ENCODE data around the gene C3orf85.

The C3orf85 gene

DNA sequence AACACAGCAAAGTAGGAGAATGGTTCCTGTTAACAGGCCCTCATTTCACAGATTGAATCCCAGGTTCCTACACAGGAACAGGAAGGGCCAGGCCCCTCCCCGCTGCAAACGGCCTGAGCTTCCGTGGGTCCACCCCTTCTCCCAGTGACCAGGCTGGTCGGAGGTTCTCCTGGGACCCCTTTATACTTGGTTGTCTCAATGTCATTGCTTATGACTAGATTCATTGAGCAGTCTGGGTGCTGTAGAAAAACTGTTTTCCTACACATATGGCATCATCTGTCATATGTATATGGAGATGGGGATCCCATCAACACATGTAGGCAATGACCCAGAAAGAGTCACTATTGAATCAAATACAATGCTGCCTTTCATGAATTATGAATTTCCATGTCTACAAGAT lies 3.8 kb downstream of the C3orf85 start:
- ATAC-seq (ENCODE audit: low read depth), result no peak
- H3K27ac ChIP-seq (ENCODE audit: poor library complexity, severe bottlenecking), result no peak overlapping the region
- H3K36me3 ChIP-seq (ENCODE audit: low read depth), result no peaks in the 10 kb centered on the region
- H3K4me3 ChIP-seq (ENCODE audit: severe bottlenecking), result no peak overlapping the region
- H3K27me3 ChIP-seq (ENCODE audit: insufficient read depth, poor library complexity, severe bottlenecking), result no peaks in the 10 kb centered on the region
- H3K4me1 ChIP-seq (ENCODE audit: insufficient read depth, poor library complexity, severe bottlenecking), result no peaks in the 10 kb centered on the region
- TF ChIP-seq, protein P1, sequence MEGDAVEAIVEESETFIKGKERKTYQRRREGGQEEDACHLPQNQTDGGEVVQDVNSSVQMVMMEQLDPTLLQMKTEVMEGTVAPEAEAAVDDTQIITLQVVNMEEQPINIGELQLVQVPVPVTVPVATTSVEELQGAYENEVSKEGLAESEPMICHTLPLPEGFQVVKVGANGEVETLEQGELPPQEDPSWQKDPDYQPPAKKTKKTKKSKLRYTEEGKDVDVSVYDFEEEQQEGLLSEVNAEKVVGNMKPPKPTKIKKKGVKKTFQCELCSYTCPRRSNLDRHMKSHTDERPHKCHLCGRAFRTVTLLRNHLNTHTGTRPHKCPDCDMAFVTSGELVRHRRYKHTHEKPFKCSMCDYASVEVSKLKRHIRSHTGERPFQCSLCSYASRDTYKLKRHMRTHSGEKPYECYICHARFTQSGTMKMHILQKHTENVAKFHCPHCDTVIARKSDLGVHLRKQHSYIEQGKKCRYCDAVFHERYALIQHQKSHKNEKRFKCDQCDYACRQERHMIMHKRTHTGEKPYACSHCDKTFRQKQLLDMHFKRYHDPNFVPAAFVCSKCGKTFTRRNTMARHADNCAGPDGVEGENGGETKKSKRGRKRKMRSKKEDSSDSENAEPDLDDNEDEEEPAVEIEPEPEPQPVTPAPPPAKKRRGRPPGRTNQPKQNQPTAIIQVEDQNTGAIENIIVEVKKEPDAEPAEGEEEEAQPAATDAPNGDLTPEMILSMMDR (IDR thresholded peaks at IDR 0.05; ENCODE audit: poor library complexity, severe bottlenecking), result no peak
- no peak for DNase-seq (ENCODE audit: low spot score)
- no peaks in the 10 kb centered on the region for H3K9me3 ChIP-seq (ENCODE audit: severe bottlenecking)

DNA sequence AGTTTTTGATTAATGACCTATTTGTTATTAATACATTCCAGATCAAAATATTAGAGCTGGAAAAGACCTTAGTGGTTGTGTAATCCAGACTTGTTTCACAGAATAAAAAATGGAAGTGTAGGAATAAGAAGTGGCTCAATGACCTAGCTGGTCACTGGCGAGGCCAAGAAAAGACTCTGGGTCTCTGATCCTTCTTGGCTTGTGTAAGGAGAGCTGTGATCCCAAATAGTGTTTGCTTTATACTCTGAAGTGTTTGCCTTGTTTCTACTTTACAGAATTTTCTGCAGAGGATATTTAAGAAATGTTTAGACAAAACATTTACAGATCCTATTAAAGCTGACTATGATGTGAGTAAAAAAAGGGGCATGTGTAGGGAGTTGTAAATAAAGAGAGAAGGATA lies 7.1 kb downstream of the C3orf85 start:
- H3K27me3 ChIP-seq (ENCODE audit: insufficient read depth, poor library complexity, severe bottlenecking), result peaks cover 3% of the 10 kb centered on the region
- DNase-seq (ENCODE audit: low spot score) (no peak), ATAC-seq (ENCODE audit: low read depth) (no peak)
- no peaks in the 10 kb centered on the region for H3K36me3 ChIP-seq (ENCODE audit: low read depth)
- H3K27ac ChIP-seq (ENCODE audit: poor library complexity, severe bottlenecking), result no peak overlapping the region
- TF ChIP-seq, protein P1 (IDR thresholded peaks at IDR 0.05; ENCODE audit: poor library complexity, severe bottlenecking), result no peak
- H3K9me3 ChIP-seq (ENCODE audit: severe bottlenecking), result no peaks in the 10 kb centered on the region
- H3K4me3 ChIP-seq (ENCODE audit: severe bottlenecking), result no peak overlapping the region
- H3K4me1 ChIP-seq (ENCODE audit: insufficient read depth, poor library complexity, severe bottlenecking), result no peaks in the 10 kb centered on the region

DNA sequence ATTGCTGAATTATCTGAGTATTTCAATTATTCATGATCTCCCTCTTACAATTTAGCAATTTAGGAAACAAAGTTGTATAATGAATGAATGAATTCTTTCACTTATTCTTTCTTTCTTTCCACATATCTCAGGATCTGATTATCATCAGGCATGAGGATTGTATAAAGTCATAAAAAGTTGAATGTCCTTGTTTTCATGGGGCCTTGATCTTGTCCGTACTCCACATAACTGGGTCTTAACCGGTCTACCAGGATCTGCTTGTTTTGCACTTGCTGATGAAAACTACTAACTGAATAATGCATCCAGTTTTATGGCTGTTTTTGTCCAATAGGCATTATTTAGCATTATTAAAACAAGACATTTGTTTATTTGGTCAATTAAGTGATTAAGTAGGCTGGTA lies 12.6 kb downstream of the C3orf85 start:
- no peak overlapping the region for H3K4me3 ChIP-seq (ENCODE audit: severe bottlenecking)
- DNase-seq (ENCODE audit: low spot score) (no peak), ATAC-seq (ENCODE audit: low read depth) (no peak)
- no peaks in the 10 kb centered on the region for H3K9me3 ChIP-seq (ENCODE audit: severe bottlenecking)
- TF ChIP-seq, protein P1 (IDR thresholded peaks at IDR 0.05; ENCODE audit: poor library complexity, severe bottlenecking), result no peak
- H3K27me3 ChIP-seq (ENCODE audit: insufficient read depth, poor library complexity, severe bottlenecking), result peaks cover 3% of the 10 kb centered on the region
- no peaks in the 10 kb centered on the region for H3K4me1 ChIP-seq (ENCODE audit: insufficient read depth, poor library complexity, severe bottlenecking)
- H3K36me3 ChIP-seq (ENCODE audit: low read depth), result no peaks in the 10 kb centered on the region
- no peak overlapping the region for H3K27ac ChIP-seq (ENCODE audit: poor library complexity, severe bottlenecking)

DNA sequence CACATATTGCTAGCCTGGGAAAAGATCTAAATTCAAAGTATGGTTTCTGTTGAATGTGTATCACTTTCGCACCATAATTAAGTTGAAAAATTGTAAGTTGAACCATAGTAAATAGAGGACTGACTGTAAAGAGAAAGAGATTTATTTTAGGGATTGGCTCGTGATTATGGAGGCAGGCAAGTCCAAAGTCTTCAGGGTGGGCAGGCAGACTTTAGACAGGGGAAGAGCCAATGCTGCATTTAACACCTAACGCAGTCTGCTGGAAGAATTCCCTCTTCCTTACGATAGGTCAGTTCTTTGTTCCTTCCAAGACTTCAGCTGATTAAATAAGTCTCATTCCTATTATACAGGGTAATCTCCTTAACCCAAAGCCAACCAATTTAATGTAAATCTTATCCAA lies 15.8 kb downstream of the C3orf85 start:
- H3K4me3 ChIP-seq (ENCODE audit: severe bottlenecking), result no peak overlapping the region
- no peaks in the 10 kb centered on the region for H3K27me3 ChIP-seq (ENCODE audit: insufficient read depth, poor library complexity, severe bottlenecking)
- ATAC-seq (ENCODE audit: low read depth) (no peak), DNase-seq (ENCODE audit: low spot score) (no peak)
- H3K4me1 ChIP-seq (ENCODE audit: insufficient read depth, poor library complexity, severe bottlenecking), result no peaks in the 10 kb centered on the region
- H3K27ac ChIP-seq (ENCODE audit: poor library complexity, severe bottlenecking), result no peak overlapping the region
- no peaks in the 10 kb centered on the region for H3K36me3 ChIP-seq (ENCODE audit: low read depth)
- TF ChIP-seq, protein P1 (IDR thresholded peaks at IDR 0.05; ENCODE audit: poor library complexity, severe bottlenecking), result no peak
- H3K9me3 ChIP-seq (ENCODE audit: severe bottlenecking), result no peaks in the 10 kb centered on the region

DNA sequence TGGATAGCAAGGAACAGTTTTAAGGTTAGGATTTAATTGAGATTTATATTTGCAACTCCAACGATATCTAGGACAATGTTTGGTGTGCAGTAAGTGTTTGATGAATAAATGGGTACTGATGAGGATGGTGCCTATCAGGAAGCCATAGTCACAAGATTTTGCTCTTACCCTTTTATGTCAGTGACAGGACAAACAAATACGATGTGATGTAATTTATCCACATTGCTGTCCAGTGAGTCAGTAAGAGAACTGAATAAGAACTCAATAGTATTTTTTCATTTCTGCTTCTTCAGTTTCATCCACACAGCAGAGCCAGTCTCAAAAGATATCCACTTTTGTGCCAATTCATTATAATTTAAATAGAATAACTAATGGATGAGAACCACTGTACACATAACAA lies 18.5 kb downstream of the C3orf85 start:
- Histone ChIP-seq H3K27ac (ENCODE audit: poor library complexity, severe bottlenecking) (no peak overlapping the region), H3K4me1 (ENCODE audit: insufficient read depth, poor library complexity, severe bottlenecking) (no peaks in the 10 kb centered on the region), H3K4me3 (ENCODE audit: severe bottlenecking) (no peak overlapping the region), H3K27me3 (ENCODE audit: insufficient read depth, poor library complexity, severe bottlenecking) (no peaks in the 10 kb centered on the region), H3K36me3 (ENCODE audit: low read depth) (no peaks in the 10 kb centered on the region), H3K9me3 (ENCODE audit: severe bottlenecking) (no peaks in the 10 kb centered on the region)
- DNase-seq (ENCODE audit: low spot score), result no peak
- no peak for ATAC-seq (ENCODE audit: low read depth)
- TF ChIP-seq, protein P1 (IDR thresholded peaks at IDR 0.05; ENCODE audit: poor library complexity, severe bottlenecking), result no peak

All from RWPE2 (cell line).